Fibroblast of mammary gland (primary cell): ENCODE measurements around the gene CDK14.

Source experiments
- DNase-seq: peaks from one replicate; pipeline ENCODE4 v3.0.0-alpha.2; 2010; ENCODE audit warnings: low read depth
- H3K4me3 ChIP-seq: 2 replicates; pipeline ENCODE4 v1.5.1; 2011; ENCODE audit warnings: low read depth, mild to moderate bottlenecking, low read length, moderate library complexity; ENCODE audit not compliant: control insufficient read depth
- TF ChIP-seq, protein P1 (sequence below): conservative IDR thresholded peaks from 2 replicates; pipeline ENCODE4 v1.5.1; 2011; ENCODE audit warnings: low read depth, low read length, inconsistent platforms; ENCODE audit not compliant: control insufficient read depth, insufficient read depth

The CDK14 gene

DNA sequence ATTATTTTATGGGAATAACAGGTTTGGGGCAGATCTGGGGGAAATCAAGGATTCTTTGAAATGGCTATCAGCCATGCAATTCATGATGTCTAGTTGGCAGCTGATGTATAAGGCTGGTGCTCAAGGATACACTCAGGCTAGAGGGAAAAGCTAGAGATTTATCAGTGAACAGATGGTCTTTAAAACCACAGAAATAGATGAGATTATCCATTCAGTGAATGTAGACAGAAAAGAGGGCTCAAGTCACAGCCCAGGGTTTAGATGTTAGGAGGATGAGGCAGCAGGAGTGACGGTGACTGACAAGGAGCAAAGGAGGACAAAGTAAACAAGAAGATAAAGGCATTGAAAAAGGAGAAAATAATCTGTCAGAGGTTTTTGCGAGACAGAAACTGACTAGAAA lies 238.7 kb downstream of the CDK14 start:
- H3K4me3 ChIP-seq: no peak overlapping the region
- TF ChIP-seq, protein P1, sequence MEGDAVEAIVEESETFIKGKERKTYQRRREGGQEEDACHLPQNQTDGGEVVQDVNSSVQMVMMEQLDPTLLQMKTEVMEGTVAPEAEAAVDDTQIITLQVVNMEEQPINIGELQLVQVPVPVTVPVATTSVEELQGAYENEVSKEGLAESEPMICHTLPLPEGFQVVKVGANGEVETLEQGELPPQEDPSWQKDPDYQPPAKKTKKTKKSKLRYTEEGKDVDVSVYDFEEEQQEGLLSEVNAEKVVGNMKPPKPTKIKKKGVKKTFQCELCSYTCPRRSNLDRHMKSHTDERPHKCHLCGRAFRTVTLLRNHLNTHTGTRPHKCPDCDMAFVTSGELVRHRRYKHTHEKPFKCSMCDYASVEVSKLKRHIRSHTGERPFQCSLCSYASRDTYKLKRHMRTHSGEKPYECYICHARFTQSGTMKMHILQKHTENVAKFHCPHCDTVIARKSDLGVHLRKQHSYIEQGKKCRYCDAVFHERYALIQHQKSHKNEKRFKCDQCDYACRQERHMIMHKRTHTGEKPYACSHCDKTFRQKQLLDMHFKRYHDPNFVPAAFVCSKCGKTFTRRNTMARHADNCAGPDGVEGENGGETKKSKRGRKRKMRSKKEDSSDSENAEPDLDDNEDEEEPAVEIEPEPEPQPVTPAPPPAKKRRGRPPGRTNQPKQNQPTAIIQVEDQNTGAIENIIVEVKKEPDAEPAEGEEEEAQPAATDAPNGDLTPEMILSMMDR: no peak
- DNase-seq: no peak

DNA sequence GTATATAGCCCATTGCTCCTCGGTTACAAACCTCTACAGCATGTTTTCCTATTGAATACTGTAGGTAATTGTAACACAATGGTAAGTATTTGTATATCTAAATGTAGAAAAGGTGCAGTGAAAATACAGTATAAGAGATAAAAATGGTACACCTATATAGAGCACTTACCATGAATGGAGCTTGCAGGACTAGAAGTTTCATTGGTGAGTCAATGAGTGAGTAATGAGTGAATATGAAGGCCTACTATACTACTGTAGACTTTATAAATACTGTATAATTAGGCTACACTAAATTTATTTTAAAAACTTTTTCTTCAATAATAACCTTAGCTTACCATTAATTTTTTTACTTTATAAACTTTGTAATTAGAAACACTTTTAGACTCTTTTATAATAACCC lies 239.7 kb downstream of the CDK14 start:
- no peak for DNase-seq
- TF ChIP-seq, protein P1: no peak
- no peak overlapping the region for H3K4me3 ChIP-seq

DNA sequence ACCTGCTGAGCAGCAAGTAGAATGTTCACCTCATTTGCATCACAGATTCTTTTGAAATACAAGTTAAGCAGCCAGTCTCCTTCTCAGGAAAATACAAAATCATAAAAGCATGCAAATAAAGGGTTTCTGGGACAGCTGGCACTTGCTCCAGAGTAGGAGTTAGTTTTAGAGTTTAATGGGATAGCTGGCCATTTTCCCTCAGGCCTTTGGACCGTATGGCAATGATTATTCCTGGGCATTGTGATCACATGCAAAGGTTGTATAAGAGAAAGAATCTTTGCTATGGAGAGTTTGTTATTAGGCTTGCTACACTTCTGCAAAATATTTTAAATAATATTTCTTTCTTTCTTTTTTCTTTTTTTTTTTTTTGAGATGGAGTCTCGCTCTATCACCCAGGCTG lies 240.8 kb downstream of the CDK14 start:
- TF ChIP-seq, protein P1: no peak
- no peak for DNase-seq

DNA sequence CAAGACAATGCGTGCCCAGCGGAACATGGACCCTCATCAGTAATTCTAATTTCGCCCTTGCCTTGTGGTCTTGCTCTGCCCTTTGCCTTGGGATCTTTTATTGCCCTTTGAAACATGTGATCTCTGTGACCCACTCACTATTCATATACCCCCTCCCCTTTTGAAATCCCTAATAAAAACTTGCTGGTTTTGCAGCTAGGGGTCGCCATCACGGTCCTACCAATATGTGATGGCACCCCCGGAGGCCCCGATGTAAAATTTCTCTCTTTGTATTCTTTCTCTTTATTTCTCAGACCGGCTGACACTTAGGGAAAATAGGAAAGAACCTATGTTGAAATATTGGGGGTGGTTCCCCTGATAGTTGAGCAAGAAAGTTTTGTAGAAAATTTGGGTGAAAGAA lies 242.7 kb downstream of the CDK14 start:
- no peak overlapping the region for H3K4me3 ChIP-seq
- no peak for DNase-seq
- TF ChIP-seq, protein P1: no peak

More for the DNA sequence above, 240.8 kb downstream of the CDK14 start:
- no peak overlapping the region for H3K4me3 ChIP-seq

DNA sequence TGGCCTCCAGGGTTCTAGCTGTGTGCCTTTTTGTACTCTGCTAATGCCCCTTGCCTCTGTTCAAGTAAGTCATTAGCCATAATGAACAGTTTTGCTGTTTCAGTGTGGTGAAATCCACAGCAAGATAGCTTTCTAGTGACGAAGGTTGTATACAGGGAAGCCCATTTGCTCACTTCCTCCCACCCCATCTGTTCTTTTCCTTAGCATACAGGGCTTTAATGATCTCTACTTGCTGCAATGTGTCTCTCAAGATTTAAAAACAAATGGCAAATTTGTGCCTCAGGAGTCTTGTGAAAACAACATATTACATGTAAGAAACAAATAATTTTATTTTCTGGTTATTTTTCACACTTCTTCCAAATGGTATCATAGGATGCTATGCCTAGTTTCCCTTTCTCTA lies 243.2 kb downstream of the CDK14 start:
- TF ChIP-seq, protein P1: no peak
- no peak for DNase-seq
- H3K4me3 ChIP-seq: no peak overlapping the region

DNA sequence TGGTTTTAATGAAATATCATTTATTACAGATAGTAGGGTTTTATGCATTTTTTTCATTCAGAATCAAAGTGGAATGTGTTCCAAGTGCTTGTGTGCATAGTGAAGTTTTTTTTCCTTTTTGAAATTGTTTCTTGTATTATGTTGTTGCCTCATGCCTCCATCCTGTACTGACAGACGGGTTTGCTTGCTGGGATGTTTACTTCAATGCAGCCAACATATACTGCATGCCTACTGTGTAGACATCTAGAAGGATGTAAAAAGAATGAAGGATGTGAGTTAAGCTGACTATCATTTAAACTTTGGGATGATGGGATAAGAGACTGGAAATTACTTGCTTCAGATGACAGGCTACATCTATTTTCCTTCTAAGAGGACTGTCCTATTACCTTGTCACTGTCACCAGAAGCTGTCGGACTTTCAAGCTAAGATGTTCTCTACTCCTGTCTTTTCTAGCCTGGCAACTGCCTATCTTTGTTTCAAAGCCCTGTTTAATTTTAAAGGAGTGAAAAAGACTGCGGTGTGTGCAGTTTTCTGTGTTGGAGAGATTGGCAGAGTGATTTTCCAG lies 243.7 kb downstream of the CDK14 start:
- DNase-seq: no peak
- TF ChIP-seq, protein P1: no peak
- H3K4me3 ChIP-seq: no peak overlapping the region

DNA sequence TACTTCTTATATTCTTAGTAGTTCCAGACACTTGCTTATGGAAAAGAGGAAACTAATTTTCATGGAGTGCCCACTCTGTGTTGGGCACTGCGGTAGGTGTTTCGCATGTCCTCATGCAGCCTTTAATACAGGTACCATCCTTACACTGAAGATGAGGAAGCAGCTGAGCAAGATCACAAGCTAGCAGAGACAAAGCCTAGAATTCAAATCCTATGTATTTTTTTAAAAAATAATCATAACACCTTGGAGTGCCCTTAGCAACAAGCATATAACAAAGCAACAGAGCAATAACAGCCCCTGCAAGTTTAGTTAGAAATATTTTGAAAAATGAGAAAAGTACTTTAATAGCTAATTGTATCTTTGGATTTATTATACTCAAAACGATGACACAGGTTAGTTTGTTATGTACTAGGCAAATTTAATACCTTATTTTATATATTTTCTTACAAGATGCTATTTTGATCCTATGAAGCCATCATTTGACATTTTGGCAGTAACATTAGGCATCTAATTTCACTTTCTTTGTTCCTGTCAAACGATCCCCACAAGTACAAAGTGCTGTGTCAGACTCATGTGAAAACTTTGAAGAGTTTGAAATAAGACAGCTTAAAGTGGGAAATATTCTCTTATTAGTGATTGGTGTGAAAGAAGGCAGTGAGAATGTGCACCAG lies 245.8 kb downstream of the CDK14 start:
- TF ChIP-seq, protein P1: no peak
- no peak overlapping the region for H3K4me3 ChIP-seq
- DNase-seq: no peak
